HG03378 (cell line): ENCODE results near the gene ZMYM4.
"Not testable (repeated sequence)": the region's sequence is repeated elsewhere in the genome, so short reads cannot be mapped to it uniquely, and the experiment has no call there.

Experiments used
- ATAC-seq: cut with Tn5 transposase; IDR thresholded peaks from one replicate; pipeline ENCODE4 v1.9.1; 2021; ENCODE audit warnings: mild to moderate bottlenecking, moderate library complexity; ENCODE audit not compliant: unreplicated experiment

The ZMYM4 gene

DNA sequence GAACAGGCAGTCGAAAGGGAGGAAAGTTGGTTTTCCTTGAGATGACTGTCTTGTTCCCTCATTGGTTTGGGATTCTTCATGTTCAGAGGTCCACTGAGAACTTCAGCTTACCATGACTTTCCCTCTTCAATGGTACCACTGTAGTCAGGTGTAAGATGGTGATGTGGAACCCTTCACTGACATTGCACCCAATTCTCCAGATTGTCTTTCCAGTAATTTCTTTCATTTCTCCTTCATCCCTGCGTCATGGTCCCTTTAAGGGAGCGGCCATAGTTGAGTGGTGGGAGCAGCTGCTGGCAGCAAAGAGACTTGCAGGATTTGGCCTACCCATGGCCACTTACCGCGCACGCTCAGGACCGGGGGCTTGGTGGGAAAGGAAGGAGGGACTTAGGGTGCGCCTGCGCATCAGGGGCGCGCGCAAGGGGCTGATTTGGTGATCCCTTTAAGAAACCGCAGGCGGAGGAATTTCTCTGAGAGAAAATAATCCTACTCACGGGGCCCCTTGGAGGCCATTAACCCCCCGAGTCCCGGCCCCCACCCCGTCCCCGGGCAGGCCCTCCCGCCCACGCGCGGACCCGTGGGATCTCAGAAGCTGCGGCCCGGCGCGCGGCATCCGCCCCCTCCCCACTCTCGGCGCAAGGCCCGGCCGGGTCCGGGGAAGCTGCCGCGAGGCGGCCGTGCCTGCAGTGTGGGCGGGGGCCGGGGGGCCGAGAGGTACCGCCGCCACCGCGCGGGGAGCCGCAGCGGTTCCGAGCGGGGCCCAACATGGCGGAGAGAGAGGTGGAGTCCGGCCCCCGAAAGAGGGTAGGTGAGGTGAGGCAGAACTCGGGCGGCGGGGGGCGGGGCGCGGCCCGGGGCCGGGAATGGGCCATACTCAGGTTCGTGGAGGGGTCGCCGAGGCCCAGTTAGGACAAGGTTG, at the start of gene ZMYM4:
Gene ZMYM4, plus strand, starts transcription at position 428 of the 919 bp plus-strand sequence. Its CDS starts 338 bp downstream, at position 766.
- ATAC-seq, result peak; percentile 87

- ATAC-seq, result no peak
Observed at GRCh38 chr1:35220976-35221375, 47.5 kb upstream of the ZMYM4 start.

DNA sequence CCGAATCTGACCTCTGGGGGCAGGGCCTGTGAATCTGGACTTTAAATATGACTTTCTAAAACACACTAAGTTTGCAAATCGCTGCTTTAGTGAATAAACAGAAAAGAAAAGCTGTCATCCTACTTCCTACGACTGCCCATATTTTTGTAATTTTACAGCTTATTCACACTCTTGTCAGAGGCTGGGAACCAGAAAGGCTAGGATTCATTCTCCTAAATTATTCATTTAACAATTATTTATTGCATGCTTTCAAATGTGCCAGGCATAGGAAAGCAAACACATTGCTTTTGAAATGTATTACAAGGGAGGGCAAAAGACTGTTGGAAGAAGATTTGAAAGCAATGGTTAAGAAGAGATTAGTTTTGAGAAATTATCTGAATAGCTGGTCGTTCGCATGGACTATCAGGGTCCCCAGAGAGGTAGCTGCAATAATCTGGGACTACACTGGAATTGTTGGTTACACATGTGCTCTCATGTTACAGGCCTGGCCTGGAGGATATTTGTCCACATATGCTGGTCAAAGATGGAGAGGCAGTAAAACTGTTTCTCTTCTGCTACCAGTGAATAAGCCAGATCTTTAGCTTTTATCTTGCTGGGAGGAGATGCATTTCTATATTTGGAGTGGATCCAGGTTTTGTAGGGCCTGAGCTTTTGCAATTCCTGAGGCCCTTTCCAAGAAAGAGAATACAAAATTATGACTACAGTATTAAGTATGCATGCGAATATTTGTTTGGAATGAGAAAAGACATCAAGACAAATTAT, 46.0 kb upstream of the ZMYM4 start:
- ATAC-seq, result no peak

- no peak for ATAC-seq
Observed at GRCh38 chr1:35223084-35223630, 45.4 kb upstream of the ZMYM4 start.

- no peak for ATAC-seq
Observed at GRCh38 chr1:35226546-35226945, 42.0 kb upstream of the ZMYM4 start.

GRCh38 chr1:35229587-35230360, 38.7 kb upstream of the ZMYM4 start:
- ATAC-seq, result no peak

- ATAC-seq, result no peak
Observed at GRCh38 chr1:35231287-35231686, 37.2 kb upstream of the ZMYM4 start.

DNA sequence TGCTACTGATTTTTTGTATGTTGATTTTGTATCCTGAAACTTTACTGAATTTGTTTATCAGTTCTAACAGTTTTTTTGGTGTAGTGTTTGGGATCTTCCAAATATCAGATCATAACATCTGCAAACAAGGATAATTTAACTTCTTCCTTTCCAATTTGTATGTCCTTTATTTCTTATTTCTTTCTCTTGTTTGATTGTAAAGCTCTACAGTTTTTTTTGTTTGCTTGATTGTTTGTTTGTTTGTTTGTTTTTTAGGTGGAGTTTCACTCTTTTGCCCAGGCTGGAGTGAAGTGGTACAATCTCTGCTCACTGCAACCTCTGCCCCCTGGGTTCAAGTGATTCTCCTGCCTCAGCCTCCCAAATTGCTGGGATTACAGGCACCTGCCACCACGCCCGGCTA, 31.7 kb upstream of the ZMYM4 start:
- not testable (repeated sequence) for ATAC-seq

- no peak for ATAC-seq
Observed at GRCh38 chr1:35243691-35244090, 24.8 kb upstream of the ZMYM4 start.

GRCh38 chr1:35247256-35247655, 21.3 kb upstream of the ZMYM4 start:
- no peak for ATAC-seq

- ATAC-seq, result no peak
Observed at GRCh38 chr1:35253941-35254340, 14.6 kb upstream of the ZMYM4 start.

DNA sequence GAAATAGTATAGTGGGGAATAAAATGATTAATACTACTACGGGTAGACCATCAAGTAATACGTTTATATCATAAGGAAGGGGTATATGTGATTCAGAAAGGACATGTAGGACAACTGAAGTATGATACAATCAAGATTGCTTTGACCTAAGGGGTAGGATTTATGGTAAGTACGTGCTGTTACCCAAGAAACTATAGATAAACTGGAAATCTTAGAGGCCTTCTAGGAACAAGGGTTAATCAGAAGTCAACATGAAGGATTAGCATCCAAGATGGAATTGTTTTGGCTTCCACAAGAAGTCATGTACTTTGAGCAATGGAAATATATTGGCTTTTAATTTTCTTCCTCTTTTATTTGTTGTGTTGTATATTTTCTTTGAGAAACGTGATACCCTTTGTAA, 13.2 kb upstream of the ZMYM4 start:
- ATAC-seq, result no peak

GRCh38 chr1:35259561-35259960, 8.9 kb upstream of the ZMYM4 start:
- no peak for ATAC-seq

DNA sequence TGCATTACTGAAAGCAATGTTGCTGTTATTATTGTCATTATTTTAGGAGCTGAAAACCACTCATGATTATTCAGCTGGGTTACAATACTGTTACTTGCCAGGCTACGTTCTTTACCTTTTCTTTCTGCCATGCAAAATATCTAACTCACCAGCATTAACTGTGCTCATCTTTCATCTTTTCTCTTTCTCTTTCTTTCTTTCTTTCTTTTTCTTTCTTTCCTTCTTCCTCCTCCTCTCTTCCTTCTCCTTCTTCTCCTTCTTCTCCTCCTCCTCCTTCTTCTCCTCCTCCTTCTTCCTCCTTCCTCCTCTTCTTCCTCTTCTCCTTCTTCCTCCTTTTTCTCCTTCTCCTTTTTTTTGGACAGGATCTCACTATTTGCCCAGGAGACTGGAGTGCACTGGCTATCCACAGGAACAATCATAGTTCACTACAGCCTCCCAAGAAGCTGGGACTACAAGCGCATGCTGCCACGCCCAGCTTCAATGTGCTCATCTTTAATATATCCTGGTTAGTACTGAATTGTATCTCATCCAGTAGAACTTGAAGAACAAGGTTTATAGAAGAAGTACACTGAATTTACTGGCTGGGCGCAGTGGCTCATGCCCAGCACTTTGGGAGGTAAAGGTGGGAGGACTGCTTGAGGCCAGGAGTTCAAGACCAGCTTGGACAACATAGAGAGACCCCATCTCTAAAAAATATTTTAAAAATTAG, 6.9 kb upstream of the ZMYM4 start:
- ATAC-seq, result no peak

DNA sequence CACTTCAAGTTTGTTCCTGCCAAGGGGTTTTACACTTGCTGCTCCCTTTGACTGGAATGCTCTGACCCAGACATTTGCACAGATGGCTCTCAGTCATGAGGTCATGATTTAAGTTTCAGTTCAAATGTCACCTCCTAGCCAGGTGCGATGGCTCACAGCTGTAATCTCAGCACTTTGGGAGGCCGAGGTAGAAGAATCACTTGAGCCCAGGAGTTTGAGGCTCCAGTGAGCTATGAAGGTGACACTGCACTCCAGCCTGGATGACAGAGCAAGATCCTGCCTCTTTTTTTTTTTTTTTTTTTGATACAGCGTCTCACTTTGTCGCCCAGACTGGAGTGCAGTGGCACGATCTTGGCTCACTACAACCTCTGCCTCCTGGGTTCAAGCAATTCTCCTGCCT, 4.5 kb upstream of the ZMYM4 start:
- no peak for ATAC-seq

DNA sequence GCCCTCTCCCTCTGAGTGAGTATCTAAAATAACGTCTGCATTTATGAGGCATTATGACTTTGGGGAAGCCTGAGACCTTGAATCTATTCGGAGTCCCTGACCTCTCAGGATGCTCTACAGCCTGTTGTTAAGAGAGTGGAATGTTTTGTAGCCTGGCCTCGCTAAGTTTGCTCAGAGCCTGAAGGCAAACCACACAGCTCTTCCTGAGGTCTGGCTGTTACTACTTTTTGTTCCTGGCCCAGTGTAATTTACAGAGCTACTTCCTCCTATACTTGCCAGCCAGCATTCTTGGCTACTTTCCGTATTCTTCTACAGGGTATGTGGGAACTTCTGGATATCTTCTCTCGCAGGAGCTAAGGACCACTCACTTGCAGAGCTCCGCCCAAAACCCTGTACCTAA, 3.6 kb upstream of the ZMYM4 start:
- no peak for ATAC-seq

DNA sequence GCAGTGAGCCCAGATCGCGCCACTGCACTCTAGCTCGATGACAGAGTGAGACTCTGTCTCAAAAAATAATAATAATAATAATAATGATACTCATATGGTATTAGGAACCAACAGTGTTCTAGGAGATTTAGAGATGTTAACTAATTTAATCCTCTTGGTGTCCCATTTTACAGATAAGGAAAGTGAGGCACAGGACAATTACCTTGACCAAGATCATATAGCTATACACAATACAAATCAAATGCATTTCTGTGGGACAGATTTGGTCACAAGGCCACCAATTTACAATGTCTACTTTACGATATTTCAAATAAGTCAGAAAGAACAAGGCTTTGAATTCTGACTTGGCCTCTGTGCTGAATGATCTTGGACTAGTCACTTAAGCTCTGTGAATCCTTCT, 2.2 kb upstream of the ZMYM4 start:
- no peak for ATAC-seq

DNA sequence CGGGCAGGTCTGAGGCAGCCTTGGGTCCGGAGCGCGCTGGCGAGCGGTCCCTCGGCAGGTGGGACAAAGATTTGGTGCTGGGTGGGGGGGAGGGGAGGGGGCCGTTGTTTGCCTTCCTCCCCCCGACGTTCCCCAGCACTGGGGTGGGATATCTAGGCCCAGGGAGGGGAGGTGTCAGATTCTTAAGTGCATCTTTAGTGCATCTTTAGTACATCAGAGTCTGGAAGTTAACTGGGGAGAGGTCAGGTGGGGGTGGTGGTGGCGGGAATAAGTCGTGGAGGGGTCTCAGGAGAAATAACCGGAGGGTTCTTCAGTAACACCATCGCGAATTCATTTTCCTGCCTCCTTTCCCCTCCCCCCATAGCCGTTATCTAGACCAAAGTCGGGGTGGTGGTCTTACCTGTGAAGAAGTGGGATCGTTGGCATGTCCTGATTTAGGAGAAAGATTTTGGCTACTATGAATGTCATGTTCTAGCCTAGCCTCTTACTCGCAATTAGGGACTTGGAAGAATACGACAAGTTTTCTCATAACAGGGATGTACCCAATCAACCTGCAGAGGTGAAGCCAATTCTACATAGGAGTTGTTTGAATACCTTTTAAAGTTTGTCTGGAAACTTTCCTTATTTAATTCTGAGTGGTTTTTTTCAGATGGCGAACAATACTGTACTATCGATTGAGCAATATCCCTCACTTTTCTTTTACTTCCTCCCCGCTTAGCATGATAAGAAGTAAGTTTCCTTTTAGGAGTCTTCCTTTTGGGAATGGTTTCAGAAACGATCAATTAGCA, 886 bp downstream of the ZMYM4 start:
- no peak for ATAC-seq

- no peak for ATAC-seq
Observed at GRCh38 chr1:35269989-35270289, 1.4 kb downstream of the ZMYM4 start.

- ATAC-seq, result no peak
Observed at GRCh38 chr1:35270836-35271235, 2.3 kb downstream of the ZMYM4 start.
